GM19238 (cell line): ENCODE data around the gene VDAC1.

Experiments
- DNase-seq: peaks from one replicate; pipeline ENCODE4 v3.0.0; 2011; ENCODE audit warnings: low spot score; ENCODE audit not compliant: insufficient read length

Gene VDAC1

DNA sequence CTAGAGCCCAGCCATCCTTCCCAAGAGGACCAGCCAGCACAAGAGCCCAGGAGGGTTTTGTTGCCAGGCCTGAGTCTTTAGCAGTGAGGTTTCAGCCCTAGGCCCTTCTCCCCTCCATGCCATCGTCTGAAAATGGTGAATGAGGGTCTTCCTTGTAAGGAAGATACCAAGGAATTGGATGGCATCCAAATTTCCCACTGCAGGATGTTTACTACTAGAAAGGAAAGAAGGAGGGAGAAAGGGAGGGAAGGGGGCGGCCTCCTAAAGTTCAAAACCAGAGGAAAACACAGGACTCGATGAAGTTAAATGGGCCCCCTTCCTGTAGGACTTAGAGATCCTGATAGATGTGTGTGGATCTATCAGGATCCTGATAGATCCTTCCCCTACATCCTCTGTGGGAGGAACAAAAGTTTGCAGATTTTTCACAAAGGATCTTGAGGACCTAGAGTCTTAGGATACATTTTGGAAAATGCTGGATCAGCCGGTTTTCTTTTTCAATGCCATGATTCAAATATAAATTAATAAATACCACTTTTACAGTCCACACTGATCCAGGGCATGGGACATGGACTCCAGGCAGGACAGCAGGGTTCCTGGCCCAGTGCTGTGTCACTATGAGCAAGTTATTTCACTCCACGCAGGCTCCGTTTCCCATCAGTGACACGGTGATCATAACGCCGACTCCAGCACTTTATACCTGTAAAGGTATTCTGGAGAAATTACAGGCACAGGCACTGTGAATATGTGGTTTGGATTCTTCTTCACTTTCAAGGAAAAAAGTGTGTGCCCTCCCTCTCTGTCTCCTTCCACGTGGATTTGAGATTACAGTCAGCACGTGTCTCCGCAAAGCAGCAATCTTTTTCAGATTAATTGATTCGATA is 77.2 kb downstream of the VDAC1 start:
- DNase-seq, result no peak

DNA sequence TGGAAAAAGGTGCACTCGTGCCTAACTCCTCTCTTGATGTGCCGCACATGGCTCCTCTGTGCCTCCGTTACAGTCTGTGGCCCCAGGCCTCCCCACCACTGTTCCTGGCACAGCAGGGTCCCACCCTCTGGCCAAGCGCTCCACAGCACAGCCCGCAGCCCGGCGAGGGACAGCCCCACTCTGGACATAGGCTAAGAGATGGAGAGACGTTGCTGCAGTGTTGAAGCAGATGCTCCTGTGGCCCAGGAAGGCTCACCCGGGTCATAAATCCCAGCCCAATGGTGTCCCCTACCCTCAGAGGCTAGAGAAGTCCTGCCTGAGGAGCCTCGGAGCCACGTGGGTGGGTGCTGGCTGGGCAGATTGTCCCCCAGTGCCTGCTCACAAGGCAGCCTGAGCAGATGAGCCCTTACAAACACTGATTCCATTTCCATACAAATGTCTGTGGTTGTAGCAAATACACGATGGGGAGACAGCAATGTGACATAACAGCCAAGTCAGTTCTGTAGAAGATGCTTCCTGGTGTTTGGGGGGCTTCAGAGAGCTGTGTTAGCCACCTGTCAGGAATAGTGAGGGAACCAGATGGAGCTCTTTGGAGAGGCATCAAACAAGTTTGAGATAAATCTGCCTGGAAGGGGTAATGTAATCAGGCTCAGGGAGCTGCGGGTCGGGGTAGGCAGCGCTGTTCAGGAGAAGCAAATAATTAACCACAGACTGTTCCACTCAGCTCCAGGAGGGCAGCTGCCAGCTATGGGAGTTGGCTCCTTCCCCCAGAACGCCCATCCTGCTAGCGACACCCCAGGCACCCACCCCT is 78.1 kb downstream of the VDAC1 start:
- DNase-seq, result no peak

DNA sequence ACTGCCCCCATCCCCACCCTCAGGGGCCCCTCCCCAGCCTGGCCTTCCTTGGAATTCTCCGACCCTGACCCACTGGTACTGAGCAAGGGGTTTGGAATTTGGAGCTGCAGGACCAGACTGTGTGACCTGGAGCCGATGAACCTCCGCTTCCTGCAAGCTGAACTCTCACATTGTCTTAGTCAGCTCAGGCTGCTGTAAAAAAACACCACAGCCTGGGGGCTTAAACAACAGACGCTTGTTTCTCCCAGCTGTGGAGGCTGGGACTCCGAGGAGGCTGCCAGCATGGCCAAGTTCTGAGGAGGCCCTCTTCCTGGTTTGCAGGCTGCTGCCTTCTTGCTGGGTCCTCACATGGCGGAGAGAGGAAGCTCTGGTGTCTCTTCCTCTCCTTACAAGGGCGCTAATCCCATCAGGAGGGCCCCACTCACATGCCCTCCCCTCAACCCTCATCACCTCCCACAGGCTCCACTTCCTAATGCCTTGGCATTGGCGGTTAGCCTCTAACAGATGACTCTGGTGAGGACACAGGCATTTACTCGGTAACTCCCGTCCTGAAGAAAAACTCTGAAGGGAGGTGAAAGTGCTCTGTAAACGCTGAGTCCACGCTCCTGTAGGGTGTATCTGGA is 78.8 kb downstream of the VDAC1 start:
- DNase-seq, result no peak

DNA sequence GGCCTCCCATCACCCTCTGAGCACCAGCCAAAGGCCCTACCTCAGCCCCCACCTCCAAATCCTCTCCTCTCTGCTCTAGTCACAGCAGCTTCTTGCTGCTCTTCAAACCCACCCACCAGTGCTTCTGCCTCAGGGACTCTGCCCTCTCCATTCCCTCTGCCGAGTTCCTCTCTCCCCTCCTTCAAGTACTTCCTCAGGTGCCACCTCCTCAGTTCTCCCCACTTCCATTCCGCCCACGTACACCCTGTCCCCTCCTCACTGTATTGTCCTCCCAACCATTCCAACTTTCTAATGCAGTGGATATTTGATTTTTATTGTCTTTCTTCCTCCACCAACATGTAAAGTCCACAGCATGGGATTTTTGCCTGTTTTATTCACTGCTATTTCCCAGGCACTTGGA is 79.5 kb downstream of the VDAC1 start:
- DNase-seq, result no peak

DNA sequence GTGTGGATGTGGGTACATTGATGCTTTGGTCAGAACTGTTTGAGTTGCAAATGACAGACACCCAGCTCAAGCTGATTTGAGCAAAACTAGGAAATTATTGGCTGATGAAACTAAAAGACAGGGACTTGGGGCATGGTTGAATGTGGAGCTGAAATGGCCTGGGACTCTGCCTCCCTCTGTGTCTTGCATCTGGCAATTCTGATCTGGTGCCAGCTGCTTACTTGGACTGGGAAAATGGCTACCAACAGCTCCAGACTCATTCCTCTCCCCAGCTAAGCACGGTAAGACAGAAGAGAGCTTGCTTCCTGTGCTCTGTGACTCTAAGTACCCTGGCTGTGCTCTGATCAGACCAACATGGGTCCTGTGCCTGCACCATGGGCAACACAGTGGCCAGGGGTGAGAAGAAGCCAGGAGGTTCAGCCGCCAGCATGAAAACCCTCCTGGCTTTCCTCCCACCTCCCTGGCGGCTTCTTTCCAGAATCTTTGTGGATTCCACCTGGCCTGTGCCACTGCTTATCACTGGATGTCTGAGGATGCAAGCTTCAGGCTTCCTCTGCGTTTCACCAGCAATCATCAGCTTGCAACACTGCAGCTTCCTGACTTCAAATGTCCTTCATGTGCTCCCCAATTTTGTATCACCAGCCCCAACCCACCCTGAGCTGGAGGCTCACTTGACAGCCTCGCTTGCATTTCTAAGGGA is 80.4 kb downstream of the VDAC1 start:
- DNase-seq, result no peak

DNA sequence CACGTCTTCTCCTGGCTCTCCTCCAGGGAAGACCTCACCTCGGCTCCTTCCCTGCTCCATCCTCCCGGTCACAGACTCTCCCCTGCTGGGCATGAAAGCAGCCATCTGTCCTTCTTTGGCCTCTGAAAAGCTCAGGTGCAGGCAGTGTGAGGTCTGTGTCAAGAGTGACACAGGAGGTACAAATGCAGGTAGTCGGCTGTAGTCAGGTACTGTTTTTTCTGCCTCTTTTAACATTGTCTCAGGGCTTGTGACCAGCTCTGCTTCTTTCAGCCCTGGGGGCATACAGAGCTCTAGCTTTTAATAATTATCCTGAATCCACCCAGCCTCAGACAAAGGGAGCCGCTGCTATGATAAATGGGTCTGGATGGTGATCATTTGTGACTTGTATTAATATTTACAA is 82.8 kb downstream of the VDAC1 start:
- no peak for DNase-seq
